NCI-H1930 (cell line): ENCODE measurements around the gene MIPOL1.

Source experiments
- DNase-seq, 2 experiments: peaks; one replicate each; lab custom pipeline; 2025; lab: John Stamatoyannopoulos, UW

Gene MIPOL1

GRCh38 chr14:37464192-37464858, 266.6 kb downstream of the MIPOL1 start:
- DNase-seq = no peak

GRCh38 chr14:37466003-37466622, 268.4 kb downstream of the MIPOL1 start:
- DNase-seq = no peak

- no peak for DNase-seq
Measured at GRCh38 chr14:37466623-37467088, 268.9 kb downstream of the MIPOL1 start.

- no peak for DNase-seq
Measured at GRCh38 chr14:37469650-37470049, 271.9 kb downstream of the MIPOL1 start.

- DNase-seq = no peak
Measured at GRCh38 chr14:37470251-37470650, 272.5 kb downstream of the MIPOL1 start.

DNA sequence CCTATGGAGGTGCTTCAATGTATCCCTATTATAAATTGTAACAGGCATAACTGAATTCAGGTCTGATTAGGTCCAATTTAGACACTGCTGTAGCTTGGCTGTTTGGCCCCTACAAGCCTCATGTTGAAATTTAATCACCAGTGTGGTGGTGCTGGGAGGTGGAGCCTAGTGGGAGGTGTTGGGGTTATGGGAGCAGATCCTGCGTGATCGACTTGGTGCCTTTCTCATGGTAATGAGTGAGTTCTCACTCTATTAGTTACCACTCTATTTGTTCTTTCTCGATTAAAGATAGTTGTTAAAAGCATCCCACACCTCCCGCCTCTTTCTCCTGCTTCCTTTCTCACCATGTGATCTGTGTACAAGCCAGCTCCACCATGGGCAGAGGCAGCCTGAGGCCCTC, 275.2 kb downstream of the MIPOL1 start:
- DNase-seq = no peak

DNA sequence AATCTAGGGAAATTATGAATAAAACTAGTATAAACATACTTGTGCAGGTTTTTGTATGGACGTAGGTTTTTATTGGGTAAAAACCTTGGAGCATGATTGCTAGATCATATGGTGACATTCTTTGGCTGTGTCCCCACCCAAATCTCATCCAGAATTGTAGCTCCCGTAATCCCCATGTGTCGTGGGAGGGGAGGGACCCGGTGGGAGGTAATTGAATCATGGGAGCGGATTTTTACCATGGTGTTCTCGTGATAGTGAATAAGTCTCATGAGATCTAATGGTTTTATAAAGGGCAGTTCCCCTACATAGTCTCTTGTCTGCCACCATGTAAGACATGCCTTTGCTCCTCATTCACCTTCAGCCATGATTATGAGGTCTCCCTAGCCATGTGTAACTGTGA, 276.5 kb downstream of the MIPOL1 start:
- DNase-seq = no peak

GRCh38 chr14:37480446-37481290, 282.9 kb downstream of the MIPOL1 start:
- no peak for DNase-seq

GRCh38 chr14:37482428-37482827, 284.7 kb downstream of the MIPOL1 start:
- DNase-seq = no peak

DNA sequence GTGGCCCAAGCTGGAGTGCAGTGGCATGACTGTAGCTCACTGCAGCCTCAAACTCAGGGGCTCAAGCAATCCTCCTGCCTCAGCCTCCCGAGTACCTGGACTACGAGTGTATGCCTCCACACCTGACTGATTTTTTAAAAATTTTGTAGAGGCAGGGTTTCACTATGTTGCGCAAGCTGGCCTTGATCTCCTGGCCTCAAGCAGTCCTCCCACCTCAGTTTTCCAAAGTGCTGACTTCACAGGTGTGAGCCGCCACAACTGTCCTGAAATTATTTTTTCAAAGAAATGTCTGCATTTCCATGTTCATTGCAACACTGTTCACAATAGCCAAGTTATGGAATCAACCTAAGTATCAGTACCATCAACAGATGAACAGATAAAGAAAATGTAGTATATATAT, 285.9 kb downstream of the MIPOL1 start:
- DNase-seq = no peak

DNA sequence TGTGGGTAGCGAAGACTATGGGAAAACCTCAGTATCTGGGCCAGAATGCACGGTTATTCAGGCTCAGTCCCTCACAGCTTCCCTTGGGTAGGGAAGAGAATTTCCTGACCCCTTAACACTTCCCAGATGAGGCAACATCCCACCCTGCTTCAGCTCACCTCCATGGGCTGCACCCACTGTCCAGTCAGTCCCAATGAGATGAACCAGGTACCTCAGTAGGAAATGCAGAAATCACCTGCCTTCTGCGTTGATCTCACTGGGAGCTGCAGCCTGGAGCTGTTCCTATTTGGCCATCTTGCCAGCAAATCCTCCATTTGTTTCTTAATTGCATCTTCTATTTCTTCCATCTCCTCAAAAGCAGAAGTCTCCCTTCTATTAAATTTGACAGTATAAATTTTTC, 292.9 kb downstream of the MIPOL1 start:
- no peak for DNase-seq

GRCh38 chr14:37491076-37491475, 293.3 kb downstream of the MIPOL1 start:
- DNase-seq = no peak

- no peak for DNase-seq
Measured at GRCh38 chr14:37493606-37494005, 295.9 kb downstream of the MIPOL1 start.

- DNase-seq = no peak
Measured at GRCh38 chr14:37497422-37497821, 299.7 kb downstream of the MIPOL1 start.

- DNase-seq = no peak
Measured at GRCh38 chr14:37501877-37502276, 304.1 kb downstream of the MIPOL1 start.

DNA sequence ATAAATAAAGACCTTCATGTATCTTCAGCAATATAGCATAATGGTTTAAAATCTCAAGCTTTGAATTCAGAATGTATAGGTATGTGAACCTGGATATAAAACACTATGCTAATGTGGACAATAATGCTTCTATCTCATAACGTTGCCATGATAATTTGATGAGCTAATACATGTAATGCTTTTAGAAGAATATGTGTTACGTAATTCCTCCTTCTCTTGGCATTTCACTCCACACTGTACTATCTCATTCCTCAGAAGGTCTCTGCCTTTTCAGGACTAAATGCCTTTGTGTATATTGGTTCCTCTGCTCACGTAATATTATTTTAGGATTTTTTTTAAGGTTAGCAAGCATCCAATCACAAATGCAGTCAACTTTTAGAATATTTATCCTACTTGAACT, 310.8 kb downstream of the MIPOL1 start:
- DNase-seq = no peak

DNA sequence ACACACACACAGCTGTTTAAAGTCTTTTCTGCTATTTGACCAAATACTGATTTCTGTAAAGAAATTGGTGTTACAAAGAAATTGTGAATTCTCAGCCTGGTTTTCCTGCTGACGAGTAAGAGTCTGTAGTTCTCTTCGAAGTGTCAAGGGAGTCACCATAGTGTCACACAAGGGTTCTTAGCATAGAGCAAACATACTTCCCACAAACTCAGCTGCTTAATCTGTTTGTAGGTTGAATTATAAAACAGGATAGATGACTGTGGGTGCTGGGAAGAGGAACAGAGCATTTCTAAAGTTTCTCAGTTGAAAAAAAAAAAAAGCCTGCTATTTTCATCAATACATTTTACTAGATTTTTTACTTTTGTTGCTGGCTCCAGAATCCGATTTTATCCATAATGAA, 314.4 kb downstream of the MIPOL1 start:
- DNase-seq = no peak

DNA sequence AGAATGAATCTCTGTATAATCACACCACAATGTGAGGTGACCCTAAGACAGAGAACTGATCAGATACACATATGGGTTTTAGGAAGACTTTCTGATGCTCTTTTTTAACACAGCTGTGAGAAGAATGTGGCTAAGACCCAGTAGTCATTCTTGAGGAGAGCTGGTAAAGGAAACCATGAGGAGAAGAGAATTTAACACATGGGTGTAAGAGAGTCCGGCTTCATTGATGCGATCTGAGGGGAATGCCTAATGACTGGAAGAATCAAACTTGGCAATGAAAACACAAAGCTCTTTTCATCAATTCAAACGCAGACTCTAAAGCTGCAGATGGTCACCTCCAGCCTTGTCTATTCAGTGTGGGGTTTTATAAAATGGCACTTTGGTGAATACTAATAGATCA, 318.0 kb downstream of the MIPOL1 start:
- DNase-seq = no peak

GRCh38 chr14:37526994-37527393, 329.3 kb downstream of the MIPOL1 start:
- no peak for DNase-seq

- DNase-seq = no peak
Measured at GRCh38 chr14:37539992-37540391, 342.3 kb downstream of the MIPOL1 start.

DNA sequence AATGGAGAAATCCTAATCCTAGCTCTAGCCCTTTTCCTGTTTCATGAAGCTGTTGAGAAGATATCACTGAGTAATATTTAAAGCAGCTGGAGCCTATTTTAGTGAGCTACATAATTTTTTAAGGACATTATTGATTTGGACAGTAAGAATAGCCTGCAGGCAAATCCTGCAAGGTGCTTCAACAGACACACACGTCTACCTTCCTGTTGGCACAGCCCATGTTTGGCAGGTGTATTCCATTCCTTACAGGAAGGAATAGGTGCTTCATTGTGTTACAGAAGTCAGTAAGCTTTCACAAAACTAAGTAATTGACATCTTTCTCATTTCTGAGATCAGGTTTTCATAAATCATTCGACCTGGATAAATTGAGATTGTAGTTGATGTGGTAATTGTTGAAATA, 346.7 kb downstream of the MIPOL1 start:
- DNase-seq = no peak

DNA sequence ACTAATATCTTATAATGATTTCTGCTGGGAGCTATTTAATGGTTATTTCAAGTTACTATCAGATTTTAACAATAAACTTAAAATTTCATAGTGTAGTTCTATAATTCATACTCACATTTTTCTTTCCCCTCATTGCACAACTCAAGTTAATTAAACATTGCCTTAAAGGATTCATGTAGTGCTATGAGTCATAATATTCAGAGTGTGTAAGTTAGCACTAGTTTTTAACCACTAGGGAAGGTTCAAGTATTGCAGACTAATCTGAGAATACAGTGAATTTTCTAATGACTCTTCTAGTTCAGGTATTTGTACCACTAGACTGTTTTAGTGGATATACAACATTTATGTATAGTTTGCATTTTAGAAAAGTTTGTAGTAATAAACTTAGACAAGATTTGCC, 347.4 kb downstream of the MIPOL1 start:
- DNase-seq = no peak
